Esophagus muscularis mucosa (tissue), 3 donors: Measurements from ENCODE around the gene ANGPT4.

Source experiments
- POLR2A ChIP-seq: fragments of 450-650 bp; IDR thresholded peaks from one replicate; pipeline ENCODE4 v1.6.1; 2017; ENCODE audit warnings: antibody characterized with exemption, moderate library complexity, mild to moderate bottlenecking, low read depth
- POLR2AphosphoS5 ChIP-seq, 2 donors: sonication (generic); formaldehyde crosslinking; IDR thresholded peaks; one replicate each; pipeline ENCODE4 v1.6.1; 2017; ENCODE audit warnings: antibody characterized with exemption in 2 of 2
- TF ChIP-seq, protein P1 (sequence below), 3 experiments: fragments of 200-600 bp in 2 of 3; fragments of 450-650 bp in 1 of 3; sonication (generic) in 2 of 3; IDR thresholded peaks; one replicate each; pipeline ENCODE4 v1.5.1; 2017 to 2019; ENCODE audit warnings: antibody characterized with exemption in 3 of 3, mild to moderate bottlenecking in 2 of 3, moderate library complexity in 1 of 3

GRCh38 chr20:872855-873520, 43.1 kb downstream of the ANGPT4 start:
- TF ChIP-seq POLR2A (no peak), POLR2AphosphoS5 (IDR thresholded peaks at IDR 0.05) (no peak)
- TF ChIP-seq, protein P1, sequence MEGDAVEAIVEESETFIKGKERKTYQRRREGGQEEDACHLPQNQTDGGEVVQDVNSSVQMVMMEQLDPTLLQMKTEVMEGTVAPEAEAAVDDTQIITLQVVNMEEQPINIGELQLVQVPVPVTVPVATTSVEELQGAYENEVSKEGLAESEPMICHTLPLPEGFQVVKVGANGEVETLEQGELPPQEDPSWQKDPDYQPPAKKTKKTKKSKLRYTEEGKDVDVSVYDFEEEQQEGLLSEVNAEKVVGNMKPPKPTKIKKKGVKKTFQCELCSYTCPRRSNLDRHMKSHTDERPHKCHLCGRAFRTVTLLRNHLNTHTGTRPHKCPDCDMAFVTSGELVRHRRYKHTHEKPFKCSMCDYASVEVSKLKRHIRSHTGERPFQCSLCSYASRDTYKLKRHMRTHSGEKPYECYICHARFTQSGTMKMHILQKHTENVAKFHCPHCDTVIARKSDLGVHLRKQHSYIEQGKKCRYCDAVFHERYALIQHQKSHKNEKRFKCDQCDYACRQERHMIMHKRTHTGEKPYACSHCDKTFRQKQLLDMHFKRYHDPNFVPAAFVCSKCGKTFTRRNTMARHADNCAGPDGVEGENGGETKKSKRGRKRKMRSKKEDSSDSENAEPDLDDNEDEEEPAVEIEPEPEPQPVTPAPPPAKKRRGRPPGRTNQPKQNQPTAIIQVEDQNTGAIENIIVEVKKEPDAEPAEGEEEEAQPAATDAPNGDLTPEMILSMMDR (IDR thresholded peaks at IDR 0.05): no peak
